Measurements from ENCODE around the gene CLEC3B. TPM values are rescaled to one million over a fixed set of nuclear protein-coding genes. Genes with fewer than 3 reads are reported as not detected.

Gene CLEC3B
- polyA plus RNA-seq, 4 donors: 2.9 to 103 (median 17.1) TPM

GRCh38 chr3:45021524-45022297 is 4.4 kb upstream of the CLEC3B start:
- Histone ChIP-seq H3K4me3 (ENCODE audit: low read depth in 1 of 3, low read length in 3 of 3) (no peak overlapping the region), H3K27me3 (ENCODE audit: control insufficient read depth in 3 of 3, insufficient read depth in 3 of 3, low read length in 3 of 3) (peaks cover 0 to 3% (median 0%) of the 10 kb centered on the region in 3 donors), H3K4me1 (ENCODE audit: control insufficient read depth in 3 of 3, insufficient read depth in 2 of 3, low read depth in 1 of 3, low read length in 2 of 3) (no peaks in the 10 kb centered on the region), H3K27ac (ENCODE audit: low read depth in 1 of 3, low read length in 2 of 3) (no peak overlapping the region), H3K9me3 (ENCODE audit: control insufficient read depth in 2 of 2, insufficient read depth in 1 of 2, low read depth in 1 of 2, low read length in 1 of 2) (no peaks in the 10 kb centered on the region), H3K36me3 (ENCODE audit: control insufficient read depth in 3 of 3, insufficient read depth in 2 of 3, low read depth in 1 of 3, low read length in 3 of 3) (peaks cover 0 to 4% (median 0%) of the 10 kb centered on the region in 3 donors)
- no peak for DNase-seq
- FAIRE-seq: no peak
- WGBS, 3 donors: 69 to 74% (median 71%) methylated on average over 12 of the region's 12 CpGs

GRCh38 chr3:45023675-45024074 is 2.4 kb upstream of the CLEC3B start:
- 53 to 74% (median 65%) methylated on average over 3 of the region's 3 CpGs for WGBS, 3 donors
- Histone ChIP-seq H3K4me3 (ENCODE audit: low read depth in 1 of 3, low read length in 3 of 3) (no peak overlapping the region), H3K36me3 (ENCODE audit: control insufficient read depth in 3 of 3, insufficient read depth in 2 of 3, low read depth in 1 of 3, low read length in 3 of 3) (peaks cover 0 to 3% (median 0%) of the 10 kb centered on the region in 3 donors), H3K9me3 (ENCODE audit: control insufficient read depth in 2 of 2, insufficient read depth in 1 of 2, low read depth in 1 of 2, low read length in 1 of 2) (no peaks in the 10 kb centered on the region), H3K27me3 (ENCODE audit: control insufficient read depth in 3 of 3, insufficient read depth in 3 of 3, low read length in 3 of 3) (peaks cover 0 to 3% (median 0%) of the 10 kb centered on the region in 3 donors), H3K27ac (ENCODE audit: low read depth in 1 of 3, low read length in 2 of 3) (no peak overlapping the region), H3K4me1 (ENCODE audit: control insufficient read depth in 3 of 3, insufficient read depth in 2 of 3, low read depth in 1 of 3, low read length in 2 of 3) (peaks cover 0 to 4% (median 0%) of the 10 kb centered on the region in 3 donors)
- no peak for FAIRE-seq
- DNase-seq: no peak

GRCh38 chr3:45024542-45025255 is 1.4 kb upstream of the CLEC3B start:
- WGBS, 3 donors: 49 to 67% (median 63%) methylated on average over 6 of the region's 6 CpGs
- Histone ChIP-seq H3K9me3 (ENCODE audit: control insufficient read depth in 2 of 2, insufficient read depth in 1 of 2, low read depth in 1 of 2, low read length in 1 of 2) (no peaks in the 10 kb centered on the region), H3K36me3 (ENCODE audit: control insufficient read depth in 3 of 3, insufficient read depth in 2 of 3, low read depth in 1 of 3, low read length in 3 of 3) (peaks cover 0 to under 1% (median 0%) of the 10 kb centered on the region in 3 donors), H3K27ac (ENCODE audit: low read depth in 1 of 3, low read length in 2 of 3) (peak overlapping the region in 1 of 3 donors; percentile 28), H3K4me1 (ENCODE audit: control insufficient read depth in 3 of 3, insufficient read depth in 2 of 3, low read depth in 1 of 3, low read length in 2 of 3) (peaks cover 0 to 4% (median 0%) of the 10 kb centered on the region in 3 donors), H3K27me3 (ENCODE audit: control insufficient read depth in 3 of 3, insufficient read depth in 3 of 3, low read length in 3 of 3) (peaks cover 0 to 3% (median 0%) of the 10 kb centered on the region in 3 donors), H3K4me3 (ENCODE audit: low read depth in 1 of 3, low read length in 3 of 3) (no peak overlapping the region)
- DNase-seq (no peak), FAIRE-seq (no peak)

GRCh38 chr3:45026957-45027356 is 854 bp downstream of the CLEC3B start:
- Histone ChIP-seq H3K4me3 (ENCODE audit: low read depth in 1 of 3, low read length in 3 of 3) (no peak overlapping the region), H3K27me3 (ENCODE audit: control insufficient read depth in 3 of 3, insufficient read depth in 3 of 3, low read length in 3 of 3) (peaks cover 0 to 3% (median 0%) of the 10 kb centered on the region in 3 donors), H3K27ac (ENCODE audit: low read depth in 1 of 3, low read length in 2 of 3) (peak overlapping the region in 1 of 3 donors; percentile 56), H3K4me1 (ENCODE audit: control insufficient read depth in 3 of 3, insufficient read depth in 2 of 3, low read depth in 1 of 3, low read length in 2 of 3) (peaks cover 0 to 4% (median 0%) of the 10 kb centered on the region in 3 donors), H3K36me3 (ENCODE audit: control insufficient read depth in 3 of 3, insufficient read depth in 2 of 3, low read depth in 1 of 3, low read length in 3 of 3) (peaks cover 0 to 2% (median 0%) of the 10 kb centered on the region in 3 donors), H3K9me3 (ENCODE audit: control insufficient read depth in 2 of 2, insufficient read depth in 1 of 2, low read depth in 1 of 2, low read length in 1 of 2) (no peaks in the 10 kb centered on the region)
- 33 to 50% (median 34%) methylated on average over 4 of the region's 4 CpGs for WGBS, 3 donors
- DNase-seq (peak in 1 of 2 donors; percentile 46), FAIRE-seq (no peak)

GRCh38 chr3:45027441-45027840 is 1.3 kb downstream of the CLEC3B start:
- peaks cover 0 to 4% (median 0%) of the 10 kb centered on the region in 3 donors for H3K4me1 ChIP-seq (ENCODE audit: control insufficient read depth in 3 of 3, insufficient read depth in 2 of 3, low read depth in 1 of 3, low read length in 2 of 3)

GRCh38 chr3:45029216-45029615 is 3.1 kb downstream of the CLEC3B start:
- no peak overlapping the region for H3K4me3 ChIP-seq (ENCODE audit: low read depth in 1 of 3, low read length in 3 of 3)
- H3K27ac ChIP-seq (ENCODE audit: low read depth in 1 of 3, low read length in 2 of 3): no peak overlapping the region
- DNase-seq (no peak), FAIRE-seq (no peak)
- WGBS, 3 donors: 83 to 92% (median 91%) methylated on average over 2 of the region's 2 CpGs
- peaks cover 0 to 2% (median 0%) of the 10 kb centered on the region in 3 donors for H3K36me3 ChIP-seq (ENCODE audit: control insufficient read depth in 3 of 3, insufficient read depth in 2 of 3, low read depth in 1 of 3, low read length in 3 of 3)
- no peaks in the 10 kb centered on the region for H3K9me3 ChIP-seq (ENCODE audit: control insufficient read depth in 2 of 2, insufficient read depth in 1 of 2, low read depth in 1 of 2, low read length in 1 of 2)
- H3K27me3 ChIP-seq (ENCODE audit: control insufficient read depth in 3 of 3, insufficient read depth in 3 of 3, low read length in 3 of 3): peaks cover 0 to 3% (median 0%) of the 10 kb centered on the region in 3 donors
- peaks cover 0 to 4% (median 0%) of the 10 kb centered on the region in 3 donors for H3K4me1 ChIP-seq (ENCODE audit: control insufficient read depth in 3 of 3, insufficient read depth in 2 of 3, low read depth in 1 of 3, low read length in 2 of 3)

More at GRCh38 chr3:45027441-45027840, 1.3 kb downstream of the CLEC3B start:
- WGBS, 3 donors: 78 to 91% (median 91%) methylated on average over 4 of the region's 4 CpGs
- Histone ChIP-seq H3K27me3 (ENCODE audit: control insufficient read depth in 3 of 3, insufficient read depth in 3 of 3, low read length in 3 of 3) (peaks cover 0 to 3% (median 0%) of the 10 kb centered on the region in 3 donors), H3K36me3 (ENCODE audit: control insufficient read depth in 3 of 3, insufficient read depth in 2 of 3, low read depth in 1 of 3, low read length in 3 of 3) (peaks cover 0 to 2% (median 0%) of the 10 kb centered on the region in 3 donors), H3K4me3 (ENCODE audit: low read depth in 1 of 3, low read length in 3 of 3) (no peak overlapping the region), H3K27ac (ENCODE audit: low read depth in 1 of 3, low read length in 2 of 3) (peak overlapping the region in 1 of 3 donors; percentile 56), H3K9me3 (ENCODE audit: control insufficient read depth in 2 of 2, insufficient read depth in 1 of 2, low read depth in 1 of 2, low read length in 1 of 2) (no peaks in the 10 kb centered on the region)
- FAIRE-seq: no peak
- DNase-seq: no peak

- peaks cover 0 to 2% (median 0%) of the 10 kb centered on the region in 3 donors for H3K36me3 ChIP-seq (ENCODE audit: control insufficient read depth in 3 of 3, insufficient read depth in 2 of 3, low read depth in 1 of 3, low read length in 3 of 3)
- H3K27ac ChIP-seq (ENCODE audit: low read depth in 1 of 3, low read length in 2 of 3): no peak overlapping the region
- H3K27me3 ChIP-seq (ENCODE audit: control insufficient read depth in 3 of 3, insufficient read depth in 3 of 3, low read length in 3 of 3): peaks cover 0 to 4% (median 0%) of the 10 kb centered on the region in 3 donors
- peaks cover 0 to 4% (median 1%) of the 10 kb centered on the region in 3 donors for H3K4me1 ChIP-seq (ENCODE audit: control insufficient read depth in 3 of 3, insufficient read depth in 2 of 3, low read depth in 1 of 3, low read length in 2 of 3)
- no peak for DNase-seq
- FAIRE-seq: no peak
- H3K9me3 ChIP-seq (ENCODE audit: control insufficient read depth in 2 of 2, insufficient read depth in 1 of 2, low read depth in 1 of 2, low read length in 1 of 2): no peaks in the 10 kb centered on the region
- 71 to 84% (median 75%) methylated on average over 5 of the region's 5 CpGs for WGBS, 3 donors
- H3K4me3 ChIP-seq (ENCODE audit: low read depth in 1 of 3, low read length in 3 of 3): no peak overlapping the region
These were observed 3.6 kb downstream of the CLEC3B start for GRCh38 chr3:45029661-45030060.

GRCh38 chr3:45031531-45031930 is 5.4 kb downstream of the CLEC3B start:
- Histone ChIP-seq H3K4me1 (ENCODE audit: control insufficient read depth in 3 of 3, insufficient read depth in 2 of 3, low read depth in 1 of 3, low read length in 2 of 3) (peaks cover 0 to 10% (median 4%) of the 10 kb centered on the region in 3 donors), H3K27me3 (ENCODE audit: control insufficient read depth in 3 of 3, insufficient read depth in 3 of 3, low read length in 3 of 3) (peaks cover 0 to 20% (median 0%) of the 10 kb centered on the region in 3 donors), H3K9me3 (ENCODE audit: control insufficient read depth in 2 of 2, insufficient read depth in 1 of 2, low read depth in 1 of 2, low read length in 1 of 2) (no peaks in the 10 kb centered on the region), H3K4me3 (ENCODE audit: low read depth in 1 of 3, low read length in 3 of 3) (no peak overlapping the region), H3K36me3 (ENCODE audit: control insufficient read depth in 3 of 3, insufficient read depth in 2 of 3, low read depth in 1 of 3, low read length in 3 of 3) (peaks cover 0 to 2% (median 0%) of the 10 kb centered on the region in 3 donors), H3K27ac (ENCODE audit: low read depth in 1 of 3, low read length in 2 of 3) (no peak overlapping the region)
- no peak for DNase-seq
- WGBS, 3 donors: 74 to 86% (median 82%) methylated on average over 3 of the region's 3 CpGs
- FAIRE-seq: no peak

All from small intestine (tissue), 7 donors.